HG03460 (cell line): Measurements from ENCODE around the gene NOD1.
A peak's percentile ranks its signal among the peaks of the same experiment; 100 is the strongest.

Source experiments
- ATAC-seq: cut with Tn5 transposase; IDR thresholded peaks from one replicate; pipeline ENCODE4 v1.9.1; 2021; ENCODE audit not compliant: unreplicated experiment

The NOD1 gene

DNA sequence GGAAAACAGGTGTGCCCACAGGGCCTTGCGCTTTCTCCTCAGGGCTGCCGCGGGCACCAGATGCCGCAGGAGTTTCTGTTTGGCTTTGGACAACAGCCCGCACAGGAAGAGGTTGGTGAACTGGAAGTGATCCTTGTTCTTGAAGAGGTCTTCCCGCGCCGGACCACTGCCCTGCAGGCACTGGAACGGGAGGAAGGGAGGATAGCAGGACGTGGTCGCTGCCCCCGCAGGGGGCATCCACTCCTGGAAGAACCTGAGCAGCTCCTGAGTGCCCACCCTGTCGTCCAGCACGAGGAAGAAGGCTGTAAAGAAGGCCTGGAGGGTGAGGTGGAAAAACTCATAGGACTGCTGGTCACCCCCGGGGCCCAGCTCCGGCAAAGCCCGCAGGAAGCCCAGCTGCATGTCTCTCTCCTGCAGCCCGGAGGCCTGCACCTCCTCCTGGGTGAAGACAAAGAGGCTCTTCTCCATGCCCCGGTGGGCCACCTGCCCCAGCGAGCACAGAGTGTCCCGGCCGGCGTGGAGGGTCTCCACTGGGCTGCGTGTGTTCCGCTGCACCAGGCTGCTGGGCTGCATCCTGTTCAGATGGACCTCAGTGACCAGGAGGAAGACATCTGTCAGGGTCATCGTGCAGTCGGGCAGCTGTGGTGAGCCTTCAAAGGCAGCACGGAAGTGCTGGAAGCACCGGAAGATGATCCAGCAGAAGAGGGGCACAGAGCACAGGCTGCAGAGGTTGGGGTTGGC lies 26.9 kb downstream of the NOD1 start:
- no peak for ATAC-seq

DNA sequence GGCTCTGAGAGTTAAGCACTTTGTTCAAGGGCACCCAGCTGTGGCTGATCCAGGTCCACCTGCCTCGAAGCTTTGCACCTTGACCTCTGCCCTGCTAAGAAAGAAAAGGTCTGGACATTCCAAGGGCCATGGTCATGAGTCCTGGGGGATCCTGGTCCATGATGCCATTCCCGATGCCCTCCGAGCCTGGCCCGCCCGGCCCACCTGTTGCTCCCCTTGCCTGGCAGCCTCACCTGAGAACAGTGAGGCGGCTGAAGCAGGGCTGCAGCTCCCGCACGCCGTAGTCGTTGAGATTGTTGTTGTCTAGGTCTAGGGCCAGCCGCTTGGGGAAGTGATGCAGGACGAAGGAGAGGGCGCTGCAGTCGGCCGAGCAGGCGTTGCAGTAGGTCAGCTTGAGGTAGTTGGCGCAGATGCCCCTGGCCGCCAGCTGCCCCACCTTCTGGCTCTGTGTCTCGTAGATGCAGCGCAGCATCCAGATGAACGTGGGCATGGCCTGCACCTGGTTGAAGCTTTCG lies 27.5 kb downstream of the NOD1 start:
- no peak for ATAC-seq

DNA sequence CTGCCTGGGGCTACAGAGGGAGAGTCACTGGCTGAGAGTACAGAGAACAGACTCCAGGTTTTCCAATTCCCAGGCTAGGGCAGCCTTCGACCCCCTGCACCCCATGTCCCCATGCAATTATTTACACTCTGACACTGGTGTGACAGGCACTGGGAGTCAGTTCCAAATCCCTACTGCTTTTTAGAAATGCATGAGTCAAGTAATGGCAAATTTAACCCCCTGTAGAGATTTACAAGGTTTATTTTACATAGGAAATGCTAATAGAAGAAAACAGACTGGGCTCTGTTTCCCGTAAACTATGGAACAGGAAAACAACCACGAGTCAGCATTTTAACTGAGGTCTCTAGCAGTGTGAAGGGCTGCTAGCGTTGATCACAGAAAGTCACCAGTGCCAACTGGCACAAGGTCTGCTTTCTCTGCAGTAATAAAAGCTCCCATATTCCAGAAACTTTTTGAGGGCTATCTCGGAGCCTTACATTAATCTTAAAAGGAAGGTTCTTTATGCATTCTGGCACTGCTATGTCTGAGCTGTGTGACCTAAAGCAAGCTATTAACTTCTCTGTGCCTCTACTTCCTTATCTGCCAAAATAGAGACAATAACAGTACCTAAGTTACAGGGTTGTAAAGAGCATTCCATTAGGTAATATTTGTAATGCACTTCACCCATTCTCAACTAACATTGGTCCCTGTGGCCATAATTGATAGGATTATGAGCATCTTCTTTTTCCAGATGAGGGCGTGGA lies 28.2 kb downstream of the NOD1 start:
- no peak for ATAC-seq

DNA sequence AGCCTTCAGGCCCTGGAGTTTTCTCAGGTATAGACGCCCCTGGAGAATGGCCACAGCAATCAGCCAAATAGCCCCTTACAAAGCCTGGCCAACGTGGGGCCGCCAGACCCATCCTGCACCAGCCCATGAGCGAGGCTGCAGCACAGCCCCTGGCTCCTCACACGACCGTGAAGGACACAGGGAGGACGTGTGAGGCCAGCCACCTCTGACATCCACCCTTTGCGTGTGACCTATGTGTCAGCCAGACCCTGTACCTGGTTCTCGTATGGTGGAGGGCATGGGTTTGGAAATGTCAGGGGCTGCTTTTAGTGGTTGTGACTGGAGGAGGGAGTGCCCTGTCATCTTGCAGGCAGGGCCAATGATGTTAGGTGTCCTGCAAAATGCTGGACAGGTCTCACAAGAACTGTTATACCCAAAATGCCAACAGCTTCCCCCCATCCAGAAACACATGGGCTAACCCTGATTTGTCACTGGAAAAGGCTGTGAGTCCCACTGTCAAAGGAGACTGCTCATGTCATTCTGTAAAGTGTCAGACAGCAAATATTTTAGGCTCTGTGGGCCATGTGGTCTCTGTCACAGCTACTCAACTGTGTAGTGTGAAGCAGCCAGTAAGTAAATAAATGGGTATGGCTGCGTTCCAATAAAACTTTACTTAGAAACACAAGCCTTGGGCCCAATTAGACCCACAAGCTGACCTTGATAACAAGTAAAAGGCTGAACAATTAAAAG lies 30.0 kb downstream of the NOD1 start:
- no peak for ATAC-seq

DNA sequence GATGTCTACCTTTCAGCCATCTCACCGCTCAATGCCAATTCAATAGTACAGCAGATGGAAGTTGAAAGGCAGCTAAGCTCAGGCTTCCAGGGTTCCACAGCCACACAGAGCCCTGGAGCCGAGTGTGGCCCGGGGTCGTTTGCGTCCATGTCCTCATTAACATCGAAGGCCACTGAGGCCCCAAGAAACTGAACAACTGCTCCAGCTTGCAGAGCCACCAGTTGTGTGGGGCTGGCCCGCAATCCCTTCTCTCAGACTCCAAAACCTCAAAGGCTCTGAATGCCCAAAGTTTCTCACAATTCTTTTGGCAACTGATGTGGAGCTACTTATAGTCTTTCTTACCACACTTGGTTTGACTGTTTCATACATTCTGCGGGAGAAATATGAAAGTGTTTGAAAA lies 31.1 kb downstream of the NOD1 start:
- ATAC-seq: no peak

DNA sequence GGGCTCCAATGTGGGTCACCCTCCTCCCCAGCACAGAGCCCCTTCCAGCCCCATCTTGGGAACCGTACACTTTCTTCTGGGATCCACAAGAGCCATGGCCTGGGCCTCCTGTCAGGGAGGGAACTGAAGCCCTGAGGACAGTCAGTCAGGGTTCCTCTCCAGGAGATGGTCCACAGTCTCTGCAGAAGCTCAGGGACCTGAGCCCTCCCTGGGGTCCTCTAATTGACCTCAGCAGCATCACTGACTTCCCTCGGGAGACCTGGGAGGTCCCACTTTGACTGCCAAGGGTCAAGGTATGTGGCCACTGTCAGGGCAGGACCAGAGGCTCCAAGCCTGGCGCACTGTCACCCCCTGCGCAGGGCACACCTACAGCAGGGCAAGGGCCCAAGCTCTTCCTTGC lies 32.3 kb downstream of the NOD1 start:
- ATAC-seq: no peak

DNA sequence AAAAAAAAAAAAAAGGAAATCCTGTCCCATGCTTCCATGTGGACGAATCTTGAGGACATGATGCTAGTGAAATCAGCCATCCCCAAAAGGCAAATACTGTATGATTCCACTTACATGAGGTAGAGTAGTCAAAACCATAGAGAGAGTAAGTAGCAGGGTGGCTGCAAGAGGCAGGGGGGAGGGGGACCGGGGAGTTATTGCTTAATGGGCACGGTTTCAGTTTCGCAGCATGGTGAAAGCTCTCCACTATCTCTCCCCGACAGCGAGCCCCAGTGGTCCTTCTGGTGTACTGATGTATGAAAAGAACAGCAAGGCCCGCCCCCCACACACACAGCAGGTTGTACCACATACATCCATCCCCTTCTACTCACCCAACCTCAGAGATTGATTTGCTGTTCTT lies 32.8 kb downstream of the NOD1 start:
- peak; percentile 99 for ATAC-seq

DNA sequence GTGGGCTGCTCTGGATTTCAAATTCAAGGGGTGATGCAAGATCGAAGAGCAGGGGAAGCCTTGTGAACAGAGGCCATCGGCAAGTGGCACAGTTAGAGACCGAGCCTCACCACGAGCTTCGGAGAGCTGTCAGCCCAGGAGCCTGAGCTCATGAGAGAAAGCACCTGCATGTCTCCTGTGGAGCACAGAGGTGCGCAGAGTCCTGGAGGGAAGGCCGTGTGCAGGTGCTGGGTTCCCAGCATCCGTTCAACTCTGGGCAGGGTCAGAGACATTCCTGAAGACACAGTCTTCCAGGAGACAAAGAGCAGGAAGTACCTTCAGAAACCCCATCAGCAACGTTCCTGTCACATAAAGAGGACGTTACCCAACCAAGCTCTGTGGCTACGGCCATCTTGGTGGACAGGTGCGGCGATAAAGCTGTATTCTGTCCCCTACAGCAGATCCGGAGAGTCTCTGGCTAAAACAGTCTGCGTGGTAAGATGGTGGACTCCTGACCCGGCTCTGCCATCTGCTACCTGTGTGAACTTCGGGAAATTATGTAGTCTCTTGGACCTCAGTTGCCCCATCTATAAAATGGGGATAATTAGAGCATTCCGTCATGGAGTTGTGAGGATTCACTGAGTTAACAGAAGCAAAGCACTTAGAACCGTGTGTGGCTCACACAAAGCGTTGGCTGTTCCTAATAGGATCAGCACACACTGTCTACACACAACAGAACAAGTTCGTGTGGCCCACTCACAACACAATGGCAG lies 40.6 kb downstream of the NOD1 start:
- no peak for ATAC-seq

DNA sequence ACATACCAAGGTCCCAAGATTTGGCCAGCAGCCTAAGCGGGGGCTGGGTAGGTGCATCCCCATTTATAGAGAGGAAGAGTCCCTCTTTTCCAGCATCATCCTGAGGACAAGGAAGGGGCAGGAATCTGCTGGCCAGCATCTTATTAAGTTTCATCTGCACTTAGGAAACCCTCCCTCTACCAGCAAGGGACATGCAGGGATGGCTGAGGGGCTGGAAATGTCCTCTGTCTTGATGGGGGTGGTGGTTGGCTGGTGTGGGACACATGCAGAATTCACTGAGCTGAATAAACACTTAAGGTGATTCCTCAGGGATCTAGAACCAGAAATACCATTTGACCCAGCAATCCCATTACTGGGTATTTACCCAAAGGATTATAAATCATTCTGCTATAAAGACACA lies 42.1 kb downstream of the NOD1 start:
- ATAC-seq: no peak

DNA sequence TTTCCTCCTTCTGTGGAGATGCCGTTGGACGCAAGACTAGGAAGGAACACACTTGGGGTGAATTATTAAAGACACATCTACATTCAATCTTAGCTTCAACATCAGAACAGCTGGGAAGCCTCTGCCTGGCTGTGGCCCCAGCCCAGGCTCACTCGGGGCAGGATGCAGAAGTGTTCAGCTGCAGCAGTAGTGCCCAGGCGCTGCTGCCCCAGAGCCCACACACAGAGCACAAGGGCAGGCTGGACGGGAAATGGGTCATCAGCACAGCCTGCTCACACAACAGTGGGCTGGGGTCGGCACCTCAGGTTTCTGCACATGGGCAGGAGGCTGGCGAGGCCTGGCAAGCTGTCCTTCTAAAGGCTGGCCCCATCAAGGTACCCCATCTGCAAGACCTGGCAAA lies 42.5 kb downstream of the NOD1 start:
- ATAC-seq: no peak

DNA sequence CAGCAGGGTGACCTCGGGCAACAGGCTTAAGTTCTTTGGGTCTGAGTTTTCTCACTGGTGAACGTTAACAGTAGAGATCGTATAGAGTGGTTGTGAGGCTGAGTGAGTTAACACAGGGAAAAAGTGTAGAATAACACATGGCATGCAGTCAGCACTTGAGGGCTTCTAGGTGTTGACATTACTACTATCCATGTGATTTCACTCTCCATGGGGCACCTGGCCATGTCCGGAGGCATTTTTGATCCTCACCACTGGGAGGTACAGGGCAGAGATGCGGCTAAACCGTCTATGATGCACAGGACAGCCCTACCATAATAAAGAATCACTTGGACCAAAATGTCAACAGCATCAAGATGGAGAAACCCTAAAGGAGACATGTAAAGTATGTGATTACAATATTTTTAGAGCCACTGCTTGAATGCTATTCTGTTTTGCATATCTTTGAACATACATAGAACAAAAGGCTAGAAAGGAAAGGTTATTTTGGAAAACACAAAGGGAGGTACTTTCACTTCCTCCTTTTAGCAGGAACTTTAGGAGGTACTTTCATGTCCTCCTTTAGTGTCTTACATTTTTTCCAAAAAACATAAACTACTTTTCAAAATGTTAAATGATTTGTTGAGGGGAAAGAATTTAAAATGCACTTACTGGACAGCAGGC lies 44.3 kb downstream of the NOD1 start:
- no peak for ATAC-seq

DNA sequence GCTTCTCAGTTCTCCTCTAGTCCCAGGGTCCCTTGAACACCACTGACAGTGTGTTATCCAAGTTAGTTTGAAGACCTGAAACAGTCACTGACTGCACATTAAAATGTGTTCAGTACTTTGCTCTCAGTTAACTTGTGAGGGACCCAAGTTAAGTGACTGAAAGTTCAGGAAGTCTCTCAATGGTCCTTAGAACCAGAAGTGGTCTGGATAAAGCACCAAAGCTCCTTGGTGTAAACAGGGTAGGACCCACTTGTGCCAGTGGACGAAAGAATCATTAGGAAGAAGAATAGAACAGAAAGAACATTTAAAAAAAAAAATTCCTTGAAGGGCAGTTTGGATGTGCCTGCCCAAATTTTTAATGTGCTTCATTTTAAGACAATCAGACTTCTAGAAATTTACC lies 45.1 kb downstream of the NOD1 start:
- ATAC-seq: no peak

DNA sequence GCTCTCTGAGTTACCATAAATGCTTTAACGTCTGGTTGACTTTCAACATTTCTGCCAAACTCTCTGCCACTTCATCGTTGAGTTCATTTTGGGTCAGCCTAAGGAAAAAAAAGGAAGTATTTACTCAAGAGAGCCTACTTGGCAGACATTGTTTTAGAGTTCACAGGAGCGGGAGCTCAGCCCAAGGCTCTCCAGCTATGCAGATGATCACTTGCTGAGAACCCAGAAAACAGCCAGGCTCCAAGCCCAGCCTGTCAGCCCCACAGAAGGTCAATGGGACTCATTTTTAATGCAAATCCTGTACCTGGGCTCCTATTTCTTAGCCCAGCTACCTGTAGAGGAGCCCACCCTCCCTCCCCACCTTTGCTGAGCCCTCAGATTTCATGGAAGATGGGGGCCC lies 45.5 kb downstream of the NOD1 start:
- no peak for ATAC-seq

DNA sequence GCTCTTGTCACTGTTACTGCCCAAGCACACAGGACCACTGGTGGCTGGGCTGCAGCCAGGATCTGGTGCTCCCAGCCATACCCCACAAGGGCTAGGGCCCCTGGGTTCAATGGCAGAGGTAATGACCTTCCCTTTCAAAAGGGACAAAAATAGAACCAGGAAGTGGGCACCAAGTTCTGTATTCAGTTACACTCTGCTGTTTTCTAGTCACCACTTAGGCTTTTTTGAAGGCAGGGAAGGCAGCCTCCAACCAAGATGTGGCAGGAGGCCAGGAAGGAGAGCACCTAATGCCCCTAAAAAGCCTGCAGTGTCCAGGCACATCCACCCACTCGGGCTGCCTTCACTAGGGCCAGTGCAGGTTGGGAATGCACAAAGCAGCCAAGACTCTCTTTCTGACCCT lies 47.8 kb downstream of the NOD1 start:
- no peak for ATAC-seq

DNA sequence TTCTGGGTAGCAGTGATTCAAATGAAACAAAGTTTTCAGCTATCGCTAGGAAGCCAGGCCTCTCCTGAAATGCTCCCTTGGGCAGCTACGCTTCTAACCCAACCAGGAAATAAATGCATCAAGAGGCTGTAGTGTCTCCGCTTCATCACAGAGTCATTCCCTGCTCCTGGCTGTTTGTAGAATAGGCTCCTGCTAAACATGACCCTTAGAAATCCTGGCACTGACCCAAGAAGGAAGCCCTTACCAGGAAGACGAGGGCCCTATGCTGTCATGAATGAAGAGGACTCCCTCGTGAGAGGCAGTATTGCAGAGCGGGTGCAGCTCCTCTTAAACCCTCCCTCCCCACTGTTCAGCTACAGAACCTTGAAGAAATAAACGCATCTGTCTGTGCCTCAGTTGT lies 48.3 kb downstream of the NOD1 start:
- ATAC-seq: no peak

DNA sequence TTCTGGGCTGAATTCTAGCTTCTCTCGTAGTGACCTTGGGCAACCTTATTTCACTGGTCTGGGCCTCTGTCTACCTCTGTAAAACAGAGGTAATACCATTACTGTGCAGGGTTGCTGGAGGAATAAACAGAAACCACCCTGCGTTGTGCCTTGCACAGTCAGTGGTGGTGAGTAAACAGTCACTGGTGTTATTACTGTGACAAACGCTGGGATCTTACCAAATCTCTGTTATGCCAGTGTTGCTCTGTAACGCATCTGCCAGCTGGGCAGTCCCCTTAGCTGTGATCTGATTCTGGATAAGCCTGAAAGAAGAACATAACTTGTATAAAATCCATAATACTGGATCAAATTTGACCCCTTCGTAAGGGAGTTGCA lies 49.4 kb downstream of the NOD1 start:
- ATAC-seq: no peak

DNA sequence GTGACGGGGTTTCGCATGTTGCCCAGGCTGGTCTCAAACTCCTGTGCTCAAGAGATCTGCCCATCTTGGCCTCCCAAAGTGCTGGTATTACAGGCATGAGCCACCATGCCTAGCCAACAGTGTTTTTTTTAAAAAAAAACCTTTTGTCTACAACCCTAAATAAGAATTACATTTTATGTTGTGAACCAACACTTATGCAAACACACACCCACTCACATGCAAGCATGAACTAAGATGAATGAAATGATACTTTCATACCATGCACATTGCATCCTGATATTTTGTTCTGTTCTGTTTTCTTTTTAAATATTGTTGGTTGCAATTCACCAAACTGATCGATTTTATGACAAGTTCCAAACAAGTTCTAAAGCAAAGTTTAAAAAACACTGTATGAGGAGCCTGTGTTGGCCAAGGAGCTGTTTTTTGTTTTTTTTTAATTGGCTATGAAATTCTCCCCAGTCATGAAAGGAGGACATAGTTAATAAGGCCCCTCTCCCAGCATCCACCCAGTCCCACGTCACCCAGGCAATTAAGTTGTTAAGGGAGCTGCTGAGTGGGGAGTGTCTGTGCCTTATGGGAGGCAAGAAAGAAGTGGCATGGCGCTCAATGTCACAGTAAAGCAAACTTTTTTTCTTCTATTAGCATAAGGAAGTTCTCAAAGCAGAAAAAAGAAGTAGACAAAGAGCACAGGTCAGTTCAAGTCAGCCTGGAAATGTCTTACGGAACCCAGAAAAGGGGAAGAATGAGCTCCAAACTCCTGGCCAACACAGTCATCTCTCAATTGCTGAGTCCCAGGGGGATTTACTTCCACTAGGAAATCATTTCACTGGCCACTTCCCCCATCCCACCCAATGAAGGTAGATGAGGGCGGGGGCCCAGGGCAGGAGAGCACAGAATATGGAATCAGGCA lies 50.1 kb downstream of the NOD1 start:
- ATAC-seq: no peak

DNA sequence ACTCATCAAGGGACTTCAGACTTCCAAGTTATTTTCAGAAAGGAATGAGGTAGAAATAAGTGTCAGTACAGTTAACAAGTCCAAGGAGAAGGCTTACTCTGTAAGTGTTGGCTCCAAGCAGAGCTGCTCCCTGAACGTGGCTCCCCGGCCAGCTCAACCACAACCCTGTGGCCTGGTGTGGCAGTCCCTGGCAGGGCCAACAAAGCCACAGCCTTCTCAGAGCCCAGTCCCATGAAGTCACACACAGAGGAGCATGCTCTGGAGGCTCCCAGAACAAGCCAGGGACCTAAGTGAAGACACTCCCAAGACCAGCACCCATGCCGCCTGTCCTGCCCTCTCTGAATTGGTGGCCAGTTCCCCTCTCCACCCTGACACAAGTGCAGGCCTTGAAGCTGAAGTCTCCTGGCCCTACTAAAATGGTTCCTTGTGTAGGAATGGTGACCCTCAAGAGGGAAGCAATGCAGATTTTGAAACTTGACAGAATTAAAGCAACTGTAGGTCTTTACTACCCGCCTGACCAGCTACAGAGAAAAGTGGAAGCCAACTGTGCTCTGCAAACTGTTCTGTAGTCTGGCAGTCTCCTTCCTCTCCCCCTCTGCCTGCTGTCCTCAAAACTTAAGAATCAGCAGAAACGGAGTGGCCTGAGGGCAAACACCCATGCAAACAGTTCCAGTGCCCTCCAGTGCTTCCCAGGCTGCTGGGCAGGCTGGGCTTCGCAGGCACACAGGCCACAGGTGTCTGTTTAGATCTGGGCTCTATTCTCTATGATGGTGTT lies 51.1 kb downstream of the NOD1 start:
- ATAC-seq: no peak

DNA sequence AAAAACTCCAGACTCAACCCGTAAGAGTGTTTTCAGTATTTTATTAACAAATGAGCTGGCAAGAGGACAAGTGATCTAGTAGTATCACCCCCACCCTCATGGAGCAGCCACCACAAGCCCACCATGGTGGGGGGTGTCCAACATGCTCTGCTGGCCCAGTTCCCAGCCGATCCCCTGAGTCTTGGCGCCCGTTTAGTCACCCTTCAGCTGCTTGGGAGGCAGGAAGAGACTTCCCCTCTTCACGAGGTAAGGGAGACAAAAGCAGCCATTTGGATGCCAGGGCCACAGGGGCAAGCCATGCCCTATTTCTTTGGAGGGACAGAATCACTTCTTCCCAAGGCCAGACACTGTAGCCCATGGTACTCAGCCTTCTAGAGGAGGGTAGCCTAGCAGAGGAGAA lies 54.1 kb downstream of the NOD1 start:
- ATAC-seq: no peak
